SK-N-SH (cell line): ENCODE measurements around the gene CPTP.
"Not testable (repeated sequence)": the region's sequence is repeated elsewhere in the genome, so short reads cannot be mapped to it uniquely, and the experiment has no call there.

ENCODE experiments used
- CTCF ChIP-seq: fragments of 200-600 bp; sonication (generic); IDR thresholded peaks from 2 replicates; pipeline ENCODE4 v1.6.1; 2017; ENCODE audit warnings: antibody characterized with exemption, mild to moderate bottlenecking, moderate library complexity
- POLR2AphosphoS5 ChIP-seq: IDR thresholded peaks from 2 replicates; pipeline ENCODE4 v1.6.1; 2012; ENCODE audit warnings: low read depth, low read length
- RXRA ChIP-seq: IDR thresholded peaks from 2 replicates; pipeline ENCODE4 v1.4.0; 2012; ENCODE audit warnings: low read depth, mild to moderate bottlenecking, borderline replicate concordance
- SMC3 ChIP-seq: IDR thresholded peaks from 2 replicates; pipeline ENCODE4 v1.6.1; 2012; ENCODE audit warnings: low read depth, low read length, improper control_type of control experiment

- not testable (repeated sequence) for TF ChIP-seq RXRA, CTCF, POLR2AphosphoS5, SMC3
Measured at GRCh38 chr1:1370094-1370493, 45.5 kb downstream of the CPTP start.
